SK-N-SH treated with all-trans-retinoic acid at 6 μM for 48 hours (cell line): ENCODE measurements around the gene ECEL1.

ENCODE experiments used
- ATAC-seq: fragments of 200-7000 bp; cut with Tn5 transposase; 3 replicates; pipeline ENCODE4 v1.9.1; 2020; ENCODE audit warnings: mild to moderate bottlenecking, moderate library complexity
- ARNTL ChIP-seq: fragments of 450-650 bp; formaldehyde crosslinking; IDR thresholded peaks from 2 replicates; pipeline ENCODE4 v1.5.0; 2020; ENCODE audit warnings: low read depth, mild to moderate bottlenecking, moderate library complexity, borderline replicate concordance
- CSDC2 ChIP-seq: fragments of 250-450 bp; sonication (Bioruptor Pico); IDR thresholded peaks from 2 replicates; pipeline ENCODE4 v1.5.0; 2020; ENCODE audit warnings: mild to moderate bottlenecking, moderate library complexity
- ESRRG ChIP-seq: fragments of 250-450 bp; sonication (Bioruptor Pico); IDR thresholded peaks from 2 replicates; pipeline ENCODE4 v1.6.1; 2021; ENCODE audit warnings: mild to moderate bottlenecking
- ISL1 ChIP-seq: fragments of 250-450 bp; sonication (Bioruptor Pico); IDR thresholded peaks from 2 replicates; pipeline ENCODE4 v2.1.2; 2022; ENCODE audit warnings: mild to moderate bottlenecking, moderate library complexity
- OSR1 ChIP-seq: fragments of 250-450 bp; sonication (Bioruptor Pico); IDR thresholded peaks from 2 replicates; pipeline ENCODE4 v1.8.0; 2022; ENCODE audit warnings: moderate library complexity, mild to moderate bottlenecking, inconsistent platforms
- PATZ1 ChIP-seq: fragments of 250-450 bp; sonication (Bioruptor Pico); IDR thresholded peaks from 2 replicates; pipeline ENCODE4 v1.8.0; 2020; ENCODE audit warnings: mild to moderate bottlenecking, moderate library complexity, borderline replicate concordance
- POU6F1 ChIP-seq: fragments of 250-450 bp; sonication (Bioruptor Pico); IDR thresholded peaks from 2 replicates; pipeline ENCODE4 v1.8.0; 2021; ENCODE audit warnings: low read depth, mild to moderate bottlenecking, moderate library complexity, borderline replicate concordance
- PPARA ChIP-seq: fragments of 250-450 bp; sonication (Bioruptor Pico); IDR thresholded peaks from 2 replicates; pipeline ENCODE4 v1.5.0; 2020; ENCODE audit warnings: mild to moderate bottlenecking, borderline replicate concordance
- RARB ChIP-seq: fragments of 250-450 bp; sonication (Bioruptor Pico); IDR thresholded peaks from 2 replicates; pipeline ENCODE4 v1.8.0; 2021; ENCODE audit warnings: mild to moderate bottlenecking, moderate library complexity
- SNAI2 ChIP-seq: fragments of 250-450 bp; sonication (Bioruptor Pico); IDR thresholded peaks from 2 replicates; pipeline ENCODE4 v1.5.0; 2020; ENCODE audit warnings: mild to moderate bottlenecking, moderate library complexity
- TCF4 ChIP-seq: fragments of 250-450 bp; sonication (Bioruptor Pico); IDR thresholded peaks from 2 replicates; pipeline ENCODE4 v1.8.0; 2021; ENCODE audit warnings: mild to moderate bottlenecking, moderate library complexity, borderline replicate concordance
- TOX ChIP-seq: fragments of 250-450 bp; sonication (Bioruptor Pico); IDR thresholded peaks from 2 replicates; pipeline ENCODE4 v1.8.0; 2021; ENCODE audit warnings: mild to moderate bottlenecking, moderate library complexity, borderline replicate concordance
- ZFP30 ChIP-seq: fragments of 450-650 bp; formaldehyde crosslinking; IDR thresholded peaks from 2 replicates; pipeline ENCODE4 v1.5.0; 2022; ENCODE audit warnings: mild to moderate bottlenecking, moderate library complexity
- ZNF565 ChIP-seq: fragments of 450-650 bp; formaldehyde crosslinking; conservative IDR thresholded peaks from 2 replicates; pipeline ENCODE4 v1.5.0; 2020; ENCODE audit warnings: low read depth, mild to moderate bottlenecking, moderate library complexity
- ZNF70 ChIP-seq: fragments of 450-650 bp; formaldehyde crosslinking; IDR thresholded peaks from 2 replicates; pipeline ENCODE4 v1.5.0; 2020; ENCODE audit warnings: mild to moderate bottlenecking, moderate library complexity
- ZNF8 ChIP-seq: fragments of 450-650 bp; formaldehyde crosslinking; IDR thresholded peaks from 2 replicates; pipeline ENCODE4 v1.5.0; 2020; ENCODE audit warnings: mild to moderate bottlenecking, moderate library complexity
- TF ChIP-seq, protein P1 (sequence below): fragments of 250-450 bp; sonication (Bioruptor Pico); IDR thresholded peaks from 2 replicates; pipeline ENCODE4 v1.5.0; 2020; ENCODE audit warnings: mild to moderate bottlenecking, moderate library complexity

Gene ECEL1

DNA sequence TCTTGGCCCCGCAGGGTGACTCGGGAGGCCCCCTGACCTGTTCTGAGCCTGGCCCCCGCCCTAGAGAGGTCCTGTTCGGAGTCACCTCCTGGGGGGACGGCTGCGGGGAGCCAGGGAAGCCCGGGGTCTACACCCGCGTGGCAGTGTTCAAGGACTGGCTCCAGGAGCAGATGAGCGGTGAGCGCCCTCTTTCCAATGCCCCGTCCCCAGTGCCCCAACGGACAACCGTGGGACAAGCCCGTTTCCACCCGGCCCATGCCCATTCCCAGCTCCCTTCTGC, 35.7 kb upstream of the ECEL1 start (continued):
- TF ChIP-seq, protein P1, sequence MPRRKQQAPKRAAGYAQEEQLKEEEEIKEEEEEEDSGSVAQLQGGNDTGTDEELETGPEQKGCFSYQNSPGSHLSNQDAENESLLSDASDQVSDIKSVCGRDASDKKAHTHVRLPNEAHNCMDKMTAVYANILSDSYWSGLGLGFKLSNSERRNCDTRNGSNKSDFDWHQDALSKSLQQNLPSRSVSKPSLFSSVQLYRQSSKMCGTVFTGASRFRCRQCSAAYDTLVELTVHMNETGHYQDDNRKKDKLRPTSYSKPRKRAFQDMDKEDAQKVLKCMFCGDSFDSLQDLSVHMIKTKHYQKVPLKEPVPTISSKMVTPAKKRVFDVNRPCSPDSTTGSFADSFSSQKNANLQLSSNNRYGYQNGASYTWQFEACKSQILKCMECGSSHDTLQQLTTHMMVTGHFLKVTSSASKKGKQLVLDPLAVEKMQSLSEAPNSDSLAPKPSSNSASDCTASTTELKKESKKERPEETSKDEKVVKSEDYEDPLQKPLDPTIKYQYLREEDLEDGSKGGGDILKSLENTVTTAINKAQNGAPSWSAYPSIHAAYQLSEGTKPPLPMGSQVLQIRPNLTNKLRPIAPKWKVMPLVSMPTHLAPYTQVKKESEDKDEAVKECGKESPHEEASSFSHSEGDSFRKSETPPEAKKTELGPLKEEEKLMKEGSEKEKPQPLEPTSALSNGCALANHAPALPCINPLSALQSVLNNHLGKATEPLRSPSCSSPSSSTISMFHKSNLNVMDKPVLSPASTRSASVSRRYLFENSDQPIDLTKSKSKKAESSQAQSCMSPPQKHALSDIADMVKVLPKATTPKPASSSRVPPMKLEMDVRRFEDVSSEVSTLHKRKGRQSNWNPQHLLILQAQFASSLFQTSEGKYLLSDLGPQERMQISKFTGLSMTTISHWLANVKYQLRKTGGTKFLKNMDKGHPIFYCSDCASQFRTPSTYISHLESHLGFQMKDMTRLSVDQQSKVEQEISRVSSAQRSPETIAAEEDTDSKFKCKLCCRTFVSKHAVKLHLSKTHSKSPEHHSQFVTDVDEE (CRISPR knock-in tag) = no peak

GRCh38 chr2:232522623-232523401, 35.2 kb upstream of the ECEL1 start:
- ATAC-seq = no peak
- TF ChIP-seq TOX (CRISPR knock-in tag) (no peak), RARB (no peak), OSR1 (CRISPR knock-in tag) (no peak), ZNF8 (CRISPR knock-in tag) (no peak), PPARA (no peak), ZFP30 (no peak), TCF4 (CRISPR knock-in tag) (no peak), SNAI2 (CRISPR knock-in tag) (no peak), POU6F1 (no peak), PATZ1 (CRISPR knock-in tag) (no peak), ESRRG (CRISPR knock-in tag) (no peak)
- TF ChIP-seq, protein P1 (CRISPR knock-in tag) = no peak

- peak; percentile 74 for ATAC-seq
Observed at GRCh38 chr2:232521959-232522622, 34.5 kb upstream of the ECEL1 start.

More at GRCh38 chr2:232521959-232522622, 34.5 kb upstream of the ECEL1 start:
- TF ChIP-seq TCF4 (CRISPR knock-in tag) = no peak
- TF ChIP-seq ZNF70 = no peak
- no peak for TF ChIP-seq ISL1 (CRISPR knock-in tag)
- TF ChIP-seq ZFP30 = no peak
- no peak for TF ChIP-seq ZNF565 (CRISPR knock-in tag)
- TF ChIP-seq POU6F1 = no peak
- no peak for TF ChIP-seq CSDC2 (CRISPR knock-in tag)
- TF ChIP-seq OSR1 (CRISPR knock-in tag) = no peak
- TF ChIP-seq TOX (CRISPR knock-in tag) = no peak
- no peak for TF ChIP-seq PPARA
- no peak for TF ChIP-seq RARB
- no peak for TF ChIP-seq ARNTL (CRISPR knock-in tag)
